T-helper 2 cell (primary cell): ENCODE results near the gene MFSD2B.
"Not testable (repeated sequence)": the region's sequence is repeated elsewhere in the genome, so short reads cannot be mapped to it uniquely, and the experiment has no call there.

Experiments used
- DNase-seq, 5 experiments: peaks; one replicate each; pipeline versions ENCODE4 v3.0.0 to v3.0.0-alpha.2; 2012 to 2022
- total RNA-seq, 2 donors: gene quantifications; one replicate each; lab custom pipeline; 2026; lab: John Stamatoyannopoulos, UW

The MFSD2B gene
- total RNA-seq, result 0.20 to 1.2 reads per million in 2 donors

- DNase-seq, result no peak
Measured at GRCh38 chr2:24009680-24010476, at the start of gene MFSD2B. Gene MFSD2B (plus strand): TSS chr2:24010085. CDS start chr2:24010097, 12 bp downstream.

GRCh38 chr2:23967846-23968245 lies 42.0 kb upstream of the MFSD2B start:
- DNase-seq, result no peak

GRCh38 chr2:23976883-23977282 lies 33.0 kb upstream of the MFSD2B start:
- DNase-seq, result no peak

- peak in 1 of 5 experiments; percentile 44 for DNase-seq
Measured at GRCh38 chr2:23988371-23988770, 21.5 kb upstream of the MFSD2B start.

GRCh38 chr2:23992931-23993330 lies 17.0 kb upstream of the MFSD2B start:
- no peak for DNase-seq

GRCh38 chr2:23993736-23994269 lies 16.1 kb upstream of the MFSD2B start:
- no peak for DNase-seq

- DNase-seq, result no peak
Measured at GRCh38 chr2:23994567-23994966, 15.3 kb upstream of the MFSD2B start.

- DNase-seq, result no peak
Measured at GRCh38 chr2:24007693-24008092, 2.2 kb upstream of the MFSD2B start.

GRCh38 chr2:24008672-24009366 lies 1.1 kb upstream of the MFSD2B start:
- DNase-seq, result no peak

- DNase-seq, result no peak
Measured at GRCh38 chr2:24009367-24009679, 562 bp upstream of the MFSD2B start.

- no peak for DNase-seq
Measured at GRCh38 chr2:24010477-24011249, 778 bp downstream of the MFSD2B start.

GRCh38 chr2:24011250-24012104 lies 1.6 kb downstream of the MFSD2B start:
- DNase-seq, result peak in 1 of 5 experiments; percentile 34

GRCh38 chr2:24012521-24013188 lies 2.8 kb downstream of the MFSD2B start:
- DNase-seq, result no peak

GRCh38 chr2:24014902-24015301 lies 5.0 kb downstream of the MFSD2B start:
- DNase-seq, result not testable (repeated sequence)

GRCh38 chr2:24015562-24016375 lies 5.9 kb downstream of the MFSD2B start:
- no peak for DNase-seq

GRCh38 chr2:24016376-24016761 lies 6.5 kb downstream of the MFSD2B start:
- DNase-seq, result no peak

- no peak for DNase-seq
Measured at GRCh38 chr2:24016853-24017703, 7.2 kb downstream of the MFSD2B start.

GRCh38 chr2:24017711-24018110 lies 7.8 kb downstream of the MFSD2B start:
- DNase-seq, result no peak

- DNase-seq, result no peak
Measured at GRCh38 chr2:24018241-24018640, 8.4 kb downstream of the MFSD2B start.

GRCh38 chr2:24019729-24020128 lies 9.8 kb downstream of the MFSD2B start:
- DNase-seq, result no peak
